ENCODE results near the gene CYBC1. TPM values are rescaled to one million over a fixed set of nuclear protein-coding genes. Genes with fewer than 3 reads are reported as not detected.

CYBC1 gene
- total and polyA plus RNA-seq, 2 of the 8 experiments (the other 6 are each of a cell fraction or from before 2014, with no cell fraction given): 74.6 to 81.4 TPM

DNA sequence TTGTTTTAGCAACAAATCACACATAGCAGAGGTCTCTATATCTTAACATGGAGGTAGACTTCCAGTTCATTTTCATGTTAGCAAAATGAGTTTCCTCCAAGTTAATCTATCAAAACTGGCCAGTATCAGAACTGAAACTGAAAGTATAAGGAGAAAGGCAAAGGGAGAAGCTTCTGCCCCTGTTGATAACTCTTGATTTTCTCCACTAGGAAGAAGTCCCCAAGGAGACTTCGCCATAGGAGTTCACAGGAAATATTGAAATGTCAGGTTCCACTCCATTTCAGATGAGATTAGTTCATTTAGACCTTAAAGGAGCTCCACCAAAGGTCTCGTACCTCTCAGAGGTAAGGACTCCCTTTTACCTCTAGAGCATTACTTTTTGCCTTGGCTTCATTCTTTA, 31.0 kb downstream of the CYBC1 start:
- CTCF ChIA-PET (ENCODE audit: partially characterized antibody): interaction anchor here (0.7 to 1.3 kb wide), 2 partner anchors 76 to 169 kb away, joined by 4 to 5 read pairs; no protein-coding TSS in a partner anchor
- Histone ChIP-seq H2BK15ac (ENCODE audit: low read length) (no peak overlapping the region), H4K20me1 (replicated peaks in 1 of 2; ENCODE audit: control insufficient read depth in 1 of 2, insufficient read depth in 2 of 2, low read length in 2 of 2) (peaks cover 5 to 7% of the 10 kb centered on the region in 2 experiments), H3K9me3 (ENCODE audit: insufficient read depth in 2 of 2, low read depth in 1 of 2, low read length in 1 of 2) (peaks cover 0 to 3% of the 10 kb centered on the region in 2 experiments; a peak in 1 of 4 replicates), H3K18ac (ENCODE audit: extremely low read depth, low read length) (no peak overlapping the region), H3K27ac (ENCODE audit: low read depth, low read length) (no peak overlapping the region), H2AFZ (ENCODE audit: low read length) (no peak overlapping the region), H2BK20ac (ENCODE audit: low read length) (no peak overlapping the region), H2BK120ac (replicated peaks; ENCODE audit: low read depth, low read length) (no peak overlapping the region), H3K9ac (replicated peaks in 1 of 4; ENCODE audit: extremely low read depth in 1 of 4, low read depth in 3 of 4, low read length in 3 of 4) (no peak overlapping the region), H3K23ac (ENCODE audit: insufficient read length) (no peak overlapping the region), H2BK12ac (ENCODE audit: low read depth, low read length) (no peak overlapping the region), H4K5ac (ENCODE audit: insufficient read length, low read depth, low read length) (no peak overlapping the region), H3K4me2 (ENCODE audit: insufficient read depth in 1 of 2, low read depth in 2 of 2, low read length in 2 of 2) (peak overlapping the region; percentile 59 to 74; a peak in 2 of 4 replicates), H3K79me2 (ENCODE audit: control insufficient read depth in 1 of 2, insufficient read depth in 2 of 2, low read length in 2 of 2) (no peaks in the 10 kb centered on the region), H4K8ac (ENCODE audit: extremely low read depth, insufficient read depth, low read length) (no peak overlapping the region), H3K23me2 (ENCODE audit: low read depth, low read length) (peaks cover 6% of the 10 kb centered on the region), H3K56ac (replicated peaks; ENCODE audit: insufficient read length, low read depth, low read length) (no peak overlapping the region), H3K14ac (ENCODE audit: insufficient read length) (no peak overlapping the region), H4K91ac (replicated peaks; ENCODE audit: insufficient read length, low read length) (no peak overlapping the region), H3K4ac (replicated peaks; ENCODE audit: insufficient read length, low read depth, low read length) (no peak overlapping the region), H3K79me1 (ENCODE audit: low read depth, low read length) (peaks cover 2% of the 10 kb centered on the region; the same call in 1 of the 2 replicates), H3K27me3 (replicated peaks in 1 of 4; ENCODE audit: control insufficient read depth in 3 of 4, extremely low read depth in 1 of 4, insufficient read depth in 3 of 4, low read length in 3 of 4) (no peaks in the 10 kb centered on the region), H3K4me1 (replicated peaks in 1 of 4; ENCODE audit: control insufficient read depth in 3 of 4, insufficient read depth in 4 of 4, low read length in 3 of 4) (peaks cover 0 to 3% (median 1%) of the 10 kb centered on the region in 4 experiments; a peak in 4 of 7 replicates), H3K4me3 (ENCODE audit: extremely low read depth in 1 of 4, insufficient read depth in 2 of 4, low read depth in 3 of 4, low read length in 4 of 4) (peak overlapping the region in 2 of 4 experiments; percentile 63 to 96; a peak in 3 of 8 replicates), H2BK5ac (ENCODE audit: low read depth, low read length) (no peak overlapping the region), H2AK5ac (ENCODE audit: low read depth, low read length) (no peak overlapping the region), H3K36me3 (ENCODE audit: control insufficient read depth in 2 of 4, insufficient read depth in 4 of 4, low read length in 3 of 4) (peaks cover 0 to 2% (median 0%) of the 10 kb centered on the region in 4 experiments; a peak in 1 of 8 replicates)
- no peak for FAIRE-seq
- POLR2A ChIA-PET (ENCODE audit: partially characterized antibody): interaction anchor here (0.6 to 1.2 kb wide), 5 partner anchors 12 to 165 kb away, joined by 3 read pairs; no protein-coding TSS in a partner anchor
- DNase-seq (ENCODE audit: low read depth in 1 of 2, low spot score in 2 of 2): no peak
- WGBS, 2 experiments (ENCODE audit: extremely low coverage in 1 of 2, insufficient coverage in 1 of 2, insufficient read length in 1 of 2, insufficient replicate concordance in 2 of 2, low coverage in 1 of 2, low lambda C conversion rate in 2 of 2, missing lambda C conversion rate in 1 of 2): 82% methylated on average over 2 of the region's 2 CpGs; no CpG with 5 or more reads in 1 of the 2 experiments
- TF ChIP-seq, protein P1, sequence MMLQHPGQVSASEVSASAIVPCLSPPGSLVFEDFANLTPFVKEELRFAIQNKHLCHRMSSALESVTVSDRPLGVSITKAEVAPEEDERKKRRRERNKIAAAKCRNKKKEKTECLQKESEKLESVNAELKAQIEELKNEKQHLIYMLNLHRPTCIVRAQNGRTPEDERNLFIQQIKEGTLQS (IDR thresholded peaks at IDR 0.05; ENCODE audit: insufficient read depth, low read depth, low read length): no peak
- no peak for TF ChIP-seq FOSL1 (IDR thresholded peaks at IDR 0.05; ENCODE audit: insufficient read depth, low read depth, low read length)
- no peak for TF ChIP-seq POU5F1 (IDR thresholded peaks at IDR 0.05; ENCODE audit: low read depth, low read length)
- TF ChIP-seq GTF2F1 (IDR thresholded peaks at IDR 0.05; ENCODE audit: borderline replicate concordance, low read depth, low read length): no peak
- TF ChIP-seq RNF2 (IDR thresholded peaks at IDR 0.05; ENCODE audit: borderline replicate concordance, low read depth, low read length, missing control alignments, poor library complexity, severe bottlenecking): no peak
- no peak for TF ChIP-seq ASH2L (IDR thresholded peaks at IDR 0.05; ENCODE audit: low read length)
- TF ChIP-seq CBX8 (IDR thresholded peaks at IDR 0.05; ENCODE audit: borderline replicate concordance, low read depth, low read length): no peak
- no peak for TF ChIP-seq SUZ12 (IDR thresholded peaks at IDR 0.05; ENCODE audit: low read length)
- no peak for TF ChIP-seq HDAC6 (IDR thresholded peaks at IDR 0.05; ENCODE audit: low read depth, low read length)
- TF ChIP-seq CREB1 (IDR thresholded peaks at IDR 0.05): no peak
- TF ChIP-seq RFX5 (IDR thresholded peaks at IDR 0.05; ENCODE audit: borderline replicate concordance, low read depth, low read length): no peak
- TF ChIP-seq, protein P2, sequence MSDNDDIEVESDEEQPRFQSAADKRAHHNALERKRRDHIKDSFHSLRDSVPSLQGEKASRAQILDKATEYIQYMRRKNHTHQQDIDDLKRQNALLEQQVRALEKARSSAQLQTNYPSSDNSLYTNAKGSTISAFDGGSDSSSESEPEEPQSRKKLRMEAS (IDR thresholded peaks at IDR 0.05): no peak

Measured in H1 (cell line).